Measurements from ENCODE around the gene MED29.

Gene MED29

DNA sequence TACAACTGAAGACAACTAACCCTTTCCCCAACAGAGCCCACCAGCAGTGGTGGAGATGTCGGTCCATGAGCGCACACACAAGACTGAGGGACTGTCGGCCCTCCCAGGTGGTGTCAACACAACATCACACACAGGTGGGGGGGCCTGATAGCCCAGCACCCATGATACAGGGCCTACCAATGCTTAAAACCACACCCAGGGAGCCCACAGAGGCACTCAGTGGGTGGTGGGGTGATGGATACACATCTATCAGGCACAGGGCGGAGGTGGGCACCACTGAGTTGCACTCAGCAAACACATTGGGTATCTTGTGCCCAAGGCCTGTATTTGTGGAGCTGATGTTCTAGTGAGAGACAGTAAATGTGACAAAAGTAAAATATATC, 8.5 kb downstream of the MED29 start:
- no peak for DNase-seq

DNA sequence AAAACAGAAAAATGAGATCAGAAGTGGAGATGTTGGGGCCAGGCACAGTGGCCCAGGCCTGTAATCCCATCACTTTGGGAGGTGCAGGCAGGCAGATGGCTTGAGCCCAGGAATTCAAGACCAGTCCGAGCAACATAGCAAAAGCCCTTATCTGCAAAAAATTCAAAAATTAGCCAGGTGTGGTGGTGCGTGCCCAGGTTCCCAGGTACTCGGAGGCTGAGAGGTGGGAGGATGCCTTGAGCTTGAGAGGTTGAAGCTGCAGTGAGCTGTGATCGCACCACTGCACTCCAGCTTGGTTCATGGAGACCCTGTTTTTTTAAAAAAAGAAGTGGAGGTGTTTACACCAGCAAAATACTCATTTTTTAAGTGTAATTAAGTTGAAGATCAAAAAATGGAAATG, 8.9 kb downstream of the MED29 start:
- no peak for DNase-seq

DNA sequence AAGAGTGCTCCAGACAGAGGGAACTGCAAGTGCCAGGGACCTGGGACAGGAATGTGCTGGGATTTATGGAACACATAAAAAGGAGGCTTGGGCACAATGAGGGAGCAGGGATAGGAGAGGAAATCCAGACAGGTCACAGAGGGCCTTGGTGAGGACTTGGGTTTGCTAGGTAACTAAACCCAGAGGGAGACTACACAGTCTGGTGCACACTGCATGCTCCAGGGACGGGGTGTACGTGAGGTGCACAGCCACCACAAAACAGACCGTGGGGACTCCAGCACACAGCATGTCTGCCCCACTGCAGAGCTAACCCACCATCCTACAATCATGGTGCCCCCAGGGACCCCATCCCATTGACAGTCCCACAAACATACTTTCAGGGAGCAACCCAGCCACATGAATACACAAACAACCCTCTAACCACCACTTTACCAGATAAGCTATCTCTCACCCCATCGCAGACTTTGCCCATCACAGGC, 9.9 kb downstream of the MED29 start:
- DNase-seq, result no peak

DNA sequence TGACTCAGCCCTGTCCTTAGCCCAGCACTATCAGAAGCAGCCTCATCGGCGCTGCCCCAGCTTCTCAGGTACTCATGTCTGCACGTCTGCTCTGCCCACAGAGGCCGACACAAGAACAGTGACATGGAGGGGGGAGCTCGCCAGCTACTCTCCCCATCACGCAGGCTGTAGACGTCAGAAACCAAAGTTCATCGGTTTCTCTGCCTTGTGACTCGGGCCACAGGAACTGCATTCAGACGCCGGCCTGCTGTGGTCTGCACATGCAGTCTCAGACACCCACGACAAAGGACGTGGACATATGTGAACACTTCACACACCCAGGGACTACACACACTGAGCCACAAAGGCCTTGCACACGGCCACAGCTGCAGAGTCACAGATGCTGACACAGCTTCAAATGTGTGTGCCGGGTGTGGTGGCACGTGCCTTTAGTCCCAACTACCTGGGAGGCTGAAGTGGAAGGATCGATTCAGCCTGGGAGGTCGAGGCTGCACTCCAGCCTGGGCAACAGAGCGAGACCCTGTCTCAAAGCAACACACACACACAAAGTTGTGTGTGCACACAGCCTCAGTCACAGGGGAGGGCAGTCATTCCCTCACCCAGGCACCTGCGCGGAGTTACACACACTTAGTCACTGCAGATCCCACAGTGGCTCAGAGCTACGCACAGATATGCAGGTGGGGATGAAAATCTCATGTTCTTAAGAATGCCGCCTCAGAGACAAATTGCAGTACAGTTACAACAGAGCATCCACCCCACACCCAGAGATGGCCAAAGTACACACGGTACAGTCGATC, 10.6 kb downstream of the MED29 start:
- DNase-seq, result no peak

DNA sequence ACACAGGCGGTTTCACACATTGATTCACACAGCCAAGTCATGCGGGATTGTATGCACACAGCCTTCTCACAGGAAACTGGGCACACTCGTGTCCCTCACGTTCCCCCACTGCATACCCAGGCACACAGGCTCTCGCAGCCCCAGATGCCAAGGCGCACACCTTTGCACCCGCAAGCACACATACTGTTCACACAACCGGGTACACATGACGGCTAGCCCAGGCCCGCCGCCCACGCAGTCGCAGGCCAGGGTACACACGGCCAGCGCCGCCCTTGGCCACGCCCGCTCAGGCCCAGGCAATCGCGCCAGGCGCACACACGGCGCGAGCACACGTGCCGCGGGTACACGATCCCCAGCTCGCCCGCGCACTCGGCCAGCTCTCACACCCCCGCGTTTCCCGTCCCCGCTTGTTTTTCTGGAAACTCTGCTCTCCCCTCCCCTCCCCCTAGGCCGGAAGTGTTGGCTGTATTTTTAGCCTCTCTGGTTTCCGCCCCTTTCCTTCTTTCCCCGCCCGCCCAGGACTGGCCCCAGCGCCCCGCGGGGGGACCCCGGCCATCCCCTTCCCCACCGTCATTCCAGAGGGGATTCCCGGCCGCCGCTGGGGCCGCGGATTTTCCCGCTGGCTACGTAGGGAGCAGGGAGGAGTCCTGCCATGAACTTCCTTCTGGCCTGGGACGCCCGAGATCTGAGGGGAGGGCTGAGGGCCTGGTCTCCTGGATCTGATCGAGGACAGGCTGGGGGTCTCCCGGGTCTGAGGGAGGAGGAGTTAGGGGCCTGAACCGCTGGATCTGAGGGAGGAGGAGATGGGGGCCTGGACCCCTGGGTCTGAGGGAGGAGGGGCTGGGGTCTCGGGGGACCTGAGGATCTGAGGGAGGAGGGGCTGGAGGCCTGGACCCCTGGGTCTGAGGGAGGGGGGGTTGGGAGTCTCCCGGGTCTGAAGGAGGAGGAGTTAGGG, 11.4 kb downstream of the MED29 start:
- peak; percentile 25 for DNase-seq

DNA sequence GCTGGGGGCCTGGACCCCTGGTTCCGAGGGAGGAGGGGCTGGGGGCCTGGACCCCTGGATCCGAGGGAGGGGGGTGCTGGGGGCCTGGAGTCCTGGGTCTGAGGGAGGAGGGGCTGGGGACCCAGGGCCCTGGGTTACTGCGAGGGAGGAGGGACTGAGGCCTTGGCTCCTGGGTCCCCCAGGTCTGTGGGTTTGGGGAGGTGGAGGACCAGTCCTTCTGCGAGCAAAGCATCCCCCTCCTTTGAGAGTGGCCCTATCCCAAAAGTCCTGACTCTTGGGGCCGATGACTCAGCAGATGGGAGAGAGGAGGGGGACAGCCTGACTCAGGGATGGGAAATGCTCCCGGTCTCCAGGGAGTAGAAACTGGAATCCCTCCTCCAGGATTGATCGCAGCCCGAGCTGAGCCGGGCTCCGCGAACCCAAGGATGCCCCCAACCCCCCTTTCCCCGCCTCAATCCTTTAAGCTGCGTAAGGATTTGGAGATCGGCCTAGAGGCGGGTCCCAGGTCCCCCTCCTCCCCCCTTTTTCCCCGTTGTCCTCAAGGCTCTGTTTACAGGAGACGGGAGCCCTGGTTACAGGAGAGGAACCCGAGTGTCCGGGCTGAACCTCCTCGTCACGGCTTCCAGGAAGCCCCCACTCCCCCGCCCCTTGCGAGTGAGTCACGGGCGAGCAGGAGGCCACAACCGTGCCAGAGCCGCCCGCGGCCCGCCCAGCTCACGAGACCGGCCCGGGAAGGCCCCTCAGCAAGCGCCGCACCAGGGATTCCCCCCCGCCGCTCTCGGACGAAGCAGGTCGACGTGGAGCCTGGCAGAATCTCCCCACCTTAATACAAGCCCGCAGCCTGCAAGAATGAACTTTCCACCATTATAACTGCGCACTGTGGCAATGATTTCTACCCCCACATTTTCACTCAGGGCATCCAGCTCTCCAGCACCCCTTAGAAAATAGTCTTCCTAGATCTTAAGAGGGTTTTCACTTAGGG, 12.4 kb downstream of the MED29 start:
- peak; percentile 30 for DNase-seq

DNA sequence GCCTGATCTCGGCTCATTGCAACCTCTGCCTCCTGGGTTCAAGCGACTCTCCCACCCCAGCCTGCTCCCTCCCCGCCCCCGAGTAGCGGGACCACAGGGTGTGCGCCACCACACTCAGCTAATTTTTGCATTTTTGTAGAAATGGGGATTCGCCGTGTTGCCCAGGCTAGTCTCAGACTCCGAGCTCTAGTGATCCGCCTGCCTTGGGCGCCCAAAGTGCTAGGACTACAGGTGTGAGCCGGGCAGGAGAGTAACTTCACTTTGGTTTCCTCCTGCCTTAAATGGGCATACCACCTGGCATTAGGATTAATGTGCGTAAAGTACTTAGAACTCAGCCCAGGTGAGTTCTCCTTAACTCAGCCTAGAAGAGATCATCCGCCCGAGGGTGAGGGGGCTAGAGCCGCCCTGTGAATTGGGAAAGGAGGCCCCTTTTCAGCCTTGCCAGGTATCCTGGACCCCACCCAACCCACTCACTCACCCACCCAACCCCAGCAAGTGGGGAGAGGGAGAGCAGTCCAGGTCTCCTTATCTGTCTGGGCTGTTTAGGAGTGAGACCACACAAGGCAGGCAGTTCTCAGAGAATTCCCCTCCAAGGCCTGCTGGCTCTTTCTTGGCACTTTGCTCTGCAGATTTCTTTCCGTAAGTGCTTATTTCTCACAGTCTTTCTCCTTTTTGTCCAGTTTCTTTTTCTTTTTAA, 14.2 kb downstream of the MED29 start:
- no peak for DNase-seq

DNA sequence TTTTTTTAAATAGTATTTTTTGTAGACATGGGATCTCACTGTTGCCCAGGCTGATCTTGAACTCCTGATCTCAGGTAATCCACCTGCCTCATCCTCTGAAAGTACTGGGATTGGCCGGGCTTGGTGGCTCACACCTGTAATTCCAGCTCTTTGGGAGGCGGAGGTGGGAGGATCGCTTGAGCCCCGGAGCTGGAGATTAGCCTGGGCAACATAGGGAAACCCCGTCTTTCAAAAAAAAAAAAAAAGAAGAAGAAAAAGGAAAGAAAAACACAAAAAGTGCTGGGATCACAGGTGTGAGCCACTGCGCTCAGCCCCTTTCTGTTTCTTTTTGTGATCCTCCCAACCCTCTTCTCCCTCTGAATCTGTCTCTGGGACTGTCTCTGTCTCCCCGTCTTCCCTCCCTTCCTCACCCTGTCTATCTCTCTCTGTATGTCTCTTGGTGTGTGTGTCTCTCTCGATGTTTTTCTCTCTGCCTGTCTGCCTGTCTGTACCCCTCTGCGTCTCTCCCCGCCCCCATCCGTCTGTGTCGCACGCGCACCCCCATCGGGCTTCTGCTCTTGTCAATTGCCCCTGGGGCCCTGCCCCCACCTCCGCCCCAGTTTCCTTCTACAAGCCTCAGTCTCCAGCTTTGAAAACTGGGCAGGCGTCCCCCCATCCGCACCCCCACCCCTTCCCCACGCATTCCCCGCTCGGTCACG, 14.9 kb downstream of the MED29 start:
- no peak for DNase-seq

DNA sequence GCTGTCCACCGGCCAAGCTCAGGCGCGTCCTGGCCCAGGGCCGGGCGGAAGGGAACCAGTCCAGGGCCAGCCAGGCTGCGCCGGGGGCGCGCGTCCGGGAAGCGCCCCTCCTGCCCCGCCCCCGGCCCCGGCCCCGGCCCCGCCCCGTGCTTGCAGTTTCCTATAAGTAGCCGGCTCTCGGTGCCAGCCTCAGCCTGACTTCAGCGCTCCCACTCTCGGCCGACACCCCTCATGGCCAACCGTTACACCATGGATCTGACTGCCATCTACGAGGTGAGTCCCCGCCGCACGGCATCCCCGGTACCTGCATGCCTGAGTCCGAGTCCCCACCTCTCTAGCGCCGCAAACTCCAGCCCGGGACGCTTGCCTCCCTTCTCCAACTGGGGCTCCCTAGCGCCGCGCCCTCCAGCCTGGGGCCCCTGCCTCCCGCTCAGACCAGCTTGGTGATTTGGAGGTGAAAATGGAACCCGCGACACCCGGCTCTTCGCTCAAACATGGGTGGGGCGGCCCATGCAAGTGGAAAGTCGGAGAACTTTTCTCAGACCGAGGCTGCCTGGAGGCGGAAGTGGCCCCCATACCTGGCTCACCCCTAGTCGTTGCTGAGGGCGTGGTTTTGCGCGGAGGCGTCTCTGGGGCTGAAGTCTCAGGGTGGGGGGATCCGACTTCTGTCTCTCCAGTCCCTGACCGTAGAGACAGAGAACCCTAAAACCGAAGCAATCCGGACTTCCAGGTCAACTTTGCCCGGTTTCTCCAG, 15.7 kb downstream of the MED29 start, which contains the start of gene ZFP36:
TSS of gene ZFP36 (plus strand) at position 192 of the 754 bp plus-strand sequence. CDS start at position 250, 58 bp downstream.
- DNase-seq, result peak; percentile 17

DNA sequence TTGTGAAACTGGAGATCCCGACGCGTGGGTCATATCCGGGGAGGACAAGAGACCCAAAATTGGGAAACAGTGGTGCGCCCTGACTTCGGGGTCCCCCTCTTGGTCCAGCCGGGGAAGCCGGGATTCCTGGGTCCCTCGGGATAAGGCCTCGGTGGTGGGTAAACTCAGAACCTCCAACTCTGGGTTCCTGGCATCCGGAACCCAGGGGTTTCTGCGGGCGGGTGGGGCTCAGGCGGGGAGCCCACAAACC, 16.2 kb downstream of the MED29 start:
- DNase-seq, result no peak

DNA sequence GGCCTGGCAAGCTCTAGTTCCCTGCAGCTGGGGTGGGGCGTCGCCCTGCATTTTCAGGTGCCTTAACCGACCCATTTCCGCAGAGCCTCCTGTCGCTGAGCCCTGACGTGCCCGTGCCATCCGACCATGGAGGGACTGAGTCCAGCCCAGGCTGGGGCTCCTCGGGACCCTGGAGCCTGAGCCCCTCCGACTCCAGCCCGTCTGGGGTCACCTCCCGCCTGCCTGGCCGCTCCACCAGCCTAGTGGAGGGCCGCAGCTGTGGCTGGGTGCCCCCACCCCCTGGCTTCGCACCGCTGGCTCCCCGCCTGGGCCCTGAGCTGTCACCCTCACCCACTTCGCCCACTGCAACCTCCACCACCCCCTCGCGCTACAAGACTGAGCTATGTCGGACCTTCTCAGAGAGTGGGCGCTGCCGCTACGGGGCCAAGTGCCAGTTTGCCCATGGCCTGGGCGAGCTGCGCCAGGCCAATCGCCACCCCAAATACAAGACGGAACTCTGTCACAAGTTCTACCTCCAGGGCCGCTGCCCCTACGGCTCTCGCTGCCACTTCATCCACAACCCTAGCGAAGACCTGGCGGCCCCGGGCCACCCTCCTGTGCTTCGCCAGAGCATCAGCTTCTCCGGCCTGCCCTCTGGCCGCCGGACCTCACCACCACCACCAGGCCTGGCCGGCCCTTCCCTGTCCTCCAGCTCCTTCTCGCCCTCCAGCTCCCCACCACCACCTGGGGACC, 16.6 kb downstream of the MED29 start:
- no peak for DNase-seq

DNA sequence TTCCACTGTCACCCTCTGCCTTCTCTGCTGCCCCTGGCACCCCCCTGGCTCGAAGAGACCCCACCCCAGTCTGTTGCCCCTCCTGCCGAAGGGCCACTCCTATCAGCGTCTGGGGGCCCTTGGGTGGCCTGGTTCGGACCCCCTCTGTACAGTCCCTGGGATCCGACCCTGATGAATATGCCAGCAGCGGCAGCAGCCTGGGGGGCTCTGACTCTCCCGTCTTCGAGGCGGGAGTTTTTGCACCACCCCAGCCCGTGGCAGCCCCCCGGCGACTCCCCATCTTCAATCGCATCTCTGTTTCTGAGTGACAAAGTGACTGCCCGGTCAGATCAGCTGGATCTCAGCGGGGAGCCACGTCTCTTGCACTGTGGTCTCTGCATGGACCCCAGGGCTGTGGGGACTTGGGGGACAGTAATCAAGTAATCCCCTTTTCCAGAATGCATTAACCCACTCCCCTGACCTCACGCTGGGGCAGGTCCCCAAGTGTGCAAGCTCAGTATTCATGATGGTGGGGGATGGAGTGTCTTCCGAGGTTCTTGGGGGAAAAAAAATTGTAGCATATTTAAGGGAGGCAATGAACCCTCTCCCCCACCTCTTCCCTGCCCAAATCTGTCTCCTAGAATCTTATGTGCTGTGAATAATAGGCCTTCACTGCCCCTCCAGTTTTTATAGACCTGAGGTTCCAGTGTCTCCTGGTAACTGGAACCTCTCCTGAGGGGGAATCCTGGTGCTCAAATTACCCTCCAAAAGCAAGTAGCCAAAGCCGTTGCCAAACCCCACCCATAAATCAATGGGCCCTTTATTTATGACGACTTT, 17.4 kb downstream of the MED29 start:
- no peak for DNase-seq

DNA sequence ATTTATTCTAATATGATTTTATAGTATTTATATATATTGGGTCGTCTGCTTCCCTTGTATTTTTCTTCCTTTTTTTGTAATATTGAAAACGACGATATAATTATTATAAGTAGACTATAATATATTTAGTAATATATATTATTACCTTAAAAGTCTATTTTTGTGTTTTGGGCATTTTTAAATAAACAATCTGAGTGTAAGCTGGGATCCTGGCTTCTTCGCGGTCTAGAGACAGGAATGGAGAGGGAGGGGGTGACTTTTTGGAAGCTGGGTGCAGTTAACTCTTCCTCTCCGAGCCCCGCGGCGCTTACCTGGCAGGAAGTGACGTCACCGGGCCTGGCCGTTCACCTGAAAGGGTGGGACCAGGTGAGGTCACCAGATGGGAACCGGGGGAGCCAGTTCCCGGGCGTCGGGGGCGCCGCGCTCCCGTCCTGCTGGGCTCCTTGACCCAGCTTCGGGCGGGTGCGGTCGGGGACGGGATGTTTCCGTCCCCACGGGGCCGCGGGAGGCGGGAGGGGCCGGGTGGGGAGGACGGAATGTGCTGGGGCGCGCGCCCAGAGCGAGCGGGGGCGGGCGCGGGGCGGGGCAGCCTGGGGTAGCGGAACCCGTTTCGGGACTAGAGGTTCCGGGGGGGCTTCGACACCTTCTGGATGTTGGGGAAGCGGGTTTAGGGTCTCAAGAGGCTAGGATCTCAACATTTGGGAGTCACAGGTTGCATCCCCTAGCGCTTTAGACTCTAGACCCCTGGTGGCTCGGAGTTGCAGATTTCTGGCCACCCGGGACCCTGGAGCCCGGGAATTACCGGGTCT, 18.2 kb downstream of the MED29 start:
- no peak for DNase-seq

DNA sequence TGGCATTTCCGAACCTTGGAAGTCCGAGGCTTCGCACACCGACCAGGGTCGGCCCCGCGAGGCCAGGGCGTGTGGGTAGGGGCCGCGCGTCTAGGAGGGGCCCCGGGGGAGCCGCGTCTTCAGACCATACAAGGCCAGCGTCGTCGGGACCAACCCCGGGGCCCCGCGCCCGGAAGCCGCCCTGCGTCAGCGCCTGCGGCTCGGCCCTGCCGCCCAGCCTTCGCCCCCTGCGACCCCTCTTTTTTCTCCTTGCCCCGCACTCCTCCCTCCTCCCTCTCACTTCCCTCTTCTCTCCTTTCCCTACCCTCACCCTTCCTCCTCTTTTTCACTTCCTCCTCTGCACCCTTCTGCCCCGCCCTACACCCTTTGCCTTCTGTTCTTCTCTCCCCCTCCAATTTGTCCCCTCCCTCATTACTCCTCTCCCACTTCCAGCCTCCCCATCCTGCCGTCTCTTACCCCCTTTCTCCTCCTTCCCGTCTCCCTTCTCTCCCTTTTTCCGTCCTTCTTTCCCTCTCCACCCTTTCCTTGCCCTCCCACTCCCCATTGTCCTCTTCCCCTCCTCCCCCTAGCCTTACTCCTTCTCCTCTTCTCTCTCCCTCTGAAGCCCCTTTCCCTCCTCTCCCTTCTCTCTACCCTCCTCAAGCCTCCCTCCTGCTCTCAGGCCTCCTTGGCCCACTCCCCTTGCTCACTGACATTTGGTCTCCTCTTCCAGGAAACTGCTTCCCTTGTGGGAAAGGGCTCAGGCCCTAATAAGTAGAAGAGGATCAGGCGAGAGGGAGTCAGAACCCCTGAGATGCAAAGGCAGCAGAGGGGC, 19.0 kb downstream of the MED29 start:
- DNase-seq, result no peak

DNA sequence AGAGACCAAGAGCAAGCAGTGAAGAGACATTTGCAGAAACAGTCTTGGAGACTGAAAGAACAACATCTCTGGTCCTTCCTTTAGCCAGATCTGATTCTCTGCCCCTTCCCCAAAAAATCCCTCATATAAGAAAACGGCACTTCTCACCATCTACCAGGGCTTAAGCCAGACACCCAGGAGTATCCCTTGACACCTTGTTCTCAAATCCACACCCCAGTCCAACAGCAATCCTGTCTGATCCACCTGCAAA, 19.6 kb downstream of the MED29 start:
- no peak for DNase-seq

DNA sequence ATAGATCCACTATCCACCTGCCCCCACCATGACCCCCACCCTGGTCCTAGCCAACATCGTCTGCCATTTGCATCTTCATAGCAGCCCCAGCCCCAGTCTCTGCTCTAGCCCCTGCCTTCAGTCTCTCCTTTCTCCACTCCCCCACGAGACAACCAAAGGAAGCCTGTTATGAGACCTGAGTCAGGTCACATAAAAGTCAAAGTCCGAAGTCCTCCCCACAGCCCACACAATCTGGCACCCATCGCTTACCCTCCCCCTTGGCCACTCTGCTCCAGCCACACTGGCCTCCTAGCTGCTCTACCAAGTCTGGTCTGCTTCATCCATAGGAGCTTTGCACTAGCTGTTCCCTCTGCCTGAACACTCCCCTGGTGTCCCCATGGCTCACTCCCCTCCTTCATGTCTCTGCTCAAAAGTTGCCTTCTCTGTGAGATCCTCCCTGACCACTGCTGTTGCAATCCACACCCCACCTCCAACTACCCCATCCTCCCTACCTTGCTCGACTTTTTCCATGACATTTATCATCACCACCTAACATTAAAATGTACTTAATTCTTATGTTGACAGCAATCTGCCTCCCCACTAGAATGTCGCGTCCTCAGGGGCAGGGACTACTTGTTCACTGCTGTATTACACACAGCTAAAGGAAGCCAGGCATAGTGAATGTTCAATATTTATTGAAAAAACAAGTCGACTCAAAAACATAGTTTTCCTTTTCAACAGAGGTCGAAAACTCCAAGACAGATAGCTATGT, 20.1 kb downstream of the MED29 start:
- no peak for DNase-seq

DNA sequence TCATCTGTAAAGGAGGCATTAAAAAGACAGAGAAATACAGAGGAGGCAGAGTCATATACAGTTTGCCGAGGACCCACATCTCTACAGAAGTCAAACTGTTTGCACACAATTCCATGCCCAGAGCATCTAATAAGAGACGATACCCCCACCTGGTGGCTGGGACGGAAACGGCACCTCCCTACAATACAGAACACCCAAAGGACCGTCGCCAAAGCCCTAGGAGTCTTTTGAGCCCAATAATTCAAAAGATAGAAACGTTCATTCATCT, 20.6 kb downstream of the MED29 start:
- DNase-seq, result peak; percentile 89

All from DMS 273 treated with DMSO at 0.1 percent for 48 hours (cell line).